T-helper 2 cell (primary cell): Measurements from ENCODE around the gene PIKFYVE.
"Not testable (repeated sequence)": the region's sequence is repeated elsewhere in the genome, so short reads cannot be mapped to it uniquely, and the experiment has no call there.

Experiments used
- DNase-seq, 5 experiments: peaks; one replicate each; pipeline versions ENCODE4 v3.0.0 to v3.0.0-alpha.2; 2012 to 2022
- total RNA-seq, 2 donors: gene quantifications; one replicate each; lab custom pipeline; 2026; lab: John Stamatoyannopoulos, UW

Gene PIKFYVE, protein sequence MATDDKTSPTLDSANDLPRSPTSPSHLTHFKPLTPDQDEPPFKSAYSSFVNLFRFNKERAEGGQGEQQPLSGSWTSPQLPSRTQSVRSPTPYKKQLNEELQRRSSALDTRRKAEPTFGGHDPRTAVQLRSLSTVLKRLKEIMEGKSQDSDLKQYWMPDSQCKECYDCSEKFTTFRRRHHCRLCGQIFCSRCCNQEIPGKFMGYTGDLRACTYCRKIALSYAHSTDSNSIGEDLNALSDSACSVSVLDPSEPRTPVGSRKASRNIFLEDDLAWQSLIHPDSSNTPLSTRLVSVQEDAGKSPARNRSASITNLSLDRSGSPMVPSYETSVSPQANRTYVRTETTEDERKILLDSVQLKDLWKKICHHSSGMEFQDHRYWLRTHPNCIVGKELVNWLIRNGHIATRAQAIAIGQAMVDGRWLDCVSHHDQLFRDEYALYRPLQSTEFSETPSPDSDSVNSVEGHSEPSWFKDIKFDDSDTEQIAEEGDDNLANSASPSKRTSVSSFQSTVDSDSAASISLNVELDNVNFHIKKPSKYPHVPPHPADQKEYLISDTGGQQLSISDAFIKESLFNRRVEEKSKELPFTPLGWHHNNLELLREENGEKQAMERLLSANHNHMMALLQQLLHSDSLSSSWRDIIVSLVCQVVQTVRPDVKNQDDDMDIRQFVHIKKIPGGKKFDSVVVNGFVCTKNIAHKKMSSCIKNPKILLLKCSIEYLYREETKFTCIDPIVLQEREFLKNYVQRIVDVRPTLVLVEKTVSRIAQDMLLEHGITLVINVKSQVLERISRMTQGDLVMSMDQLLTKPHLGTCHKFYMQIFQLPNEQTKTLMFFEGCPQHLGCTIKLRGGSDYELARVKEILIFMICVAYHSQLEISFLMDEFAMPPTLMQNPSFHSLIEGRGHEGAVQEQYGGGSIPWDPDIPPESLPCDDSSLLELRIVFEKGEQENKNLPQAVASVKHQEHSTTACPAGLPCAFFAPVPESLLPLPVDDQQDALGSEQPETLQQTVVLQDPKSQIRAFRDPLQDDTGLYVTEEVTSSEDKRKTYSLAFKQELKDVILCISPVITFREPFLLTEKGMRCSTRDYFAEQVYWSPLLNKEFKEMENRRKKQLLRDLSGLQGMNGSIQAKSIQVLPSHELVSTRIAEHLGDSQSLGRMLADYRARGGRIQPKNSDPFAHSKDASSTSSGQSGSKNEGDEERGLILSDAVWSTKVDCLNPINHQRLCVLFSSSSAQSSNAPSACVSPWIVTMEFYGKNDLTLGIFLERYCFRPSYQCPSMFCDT (N-terminal part only)
- total RNA-seq = 123 to 124 reads per million in 2 donors

DNA sequence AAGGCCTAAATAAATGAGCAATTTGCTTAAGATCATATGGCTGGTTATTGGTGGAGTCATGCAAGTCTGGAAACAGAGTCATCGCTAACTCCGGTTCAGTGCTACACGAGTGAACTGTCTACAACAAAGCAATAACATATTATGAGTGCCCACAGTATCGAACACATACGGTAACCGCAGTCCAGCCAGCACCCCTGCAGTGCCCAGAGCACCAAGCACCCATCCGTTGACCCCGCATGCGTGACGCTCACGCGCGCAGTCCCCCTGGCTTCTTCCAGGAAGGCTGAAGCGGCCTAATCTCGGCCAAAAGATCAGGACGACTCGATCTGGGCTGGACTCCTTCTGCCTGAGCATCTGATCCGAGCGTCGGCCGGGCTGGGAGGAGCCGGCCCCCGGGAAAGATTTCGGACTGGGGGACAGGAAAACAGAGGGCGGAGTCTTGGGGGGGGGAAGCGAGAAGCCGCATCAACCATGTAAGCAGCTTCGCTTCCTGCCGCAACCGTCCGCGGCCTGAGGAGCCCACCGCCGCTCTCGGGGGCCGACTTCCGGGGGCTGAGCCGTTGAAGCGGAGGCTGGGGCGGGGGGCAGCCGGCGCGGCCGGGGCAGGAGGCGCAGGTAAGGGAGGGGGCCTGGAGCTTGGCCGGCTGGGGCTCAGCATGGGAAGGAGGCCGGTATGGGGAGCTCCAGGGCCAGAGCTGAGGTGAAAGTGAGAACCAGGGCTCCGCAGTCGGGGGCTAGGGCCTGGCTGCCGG is at the start of gene PIKFYVE:
Gene PIKFYVE, plus strand, starts transcription at position 455 of the 752 bp plus-strand sequence. CDS start 5,265 bp downstream, outside the sequence.
- DNase-seq = peak; percentile 64 to 98 (median 79)

DNA sequence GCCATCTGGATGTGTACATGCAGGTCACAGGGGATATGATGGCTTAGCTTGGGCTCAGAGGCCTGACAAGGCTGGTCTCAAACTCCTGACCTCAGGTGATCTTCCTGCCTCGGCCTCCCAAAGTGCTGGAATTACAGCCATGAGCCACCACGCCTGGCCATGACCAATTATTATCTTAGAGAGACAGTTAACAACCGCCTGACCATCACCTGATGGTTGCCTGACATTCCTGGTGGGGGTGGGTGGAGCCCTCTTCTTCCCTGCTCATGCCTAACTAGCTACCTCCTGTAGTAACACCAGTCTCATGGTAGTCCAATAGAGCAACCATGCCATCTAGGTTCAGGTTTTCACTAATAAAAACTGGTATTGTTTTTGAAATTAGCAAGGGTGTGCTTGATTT is 44.2 kb upstream of the PIKFYVE start:
- DNase-seq = not testable (repeated sequence)

DNA sequence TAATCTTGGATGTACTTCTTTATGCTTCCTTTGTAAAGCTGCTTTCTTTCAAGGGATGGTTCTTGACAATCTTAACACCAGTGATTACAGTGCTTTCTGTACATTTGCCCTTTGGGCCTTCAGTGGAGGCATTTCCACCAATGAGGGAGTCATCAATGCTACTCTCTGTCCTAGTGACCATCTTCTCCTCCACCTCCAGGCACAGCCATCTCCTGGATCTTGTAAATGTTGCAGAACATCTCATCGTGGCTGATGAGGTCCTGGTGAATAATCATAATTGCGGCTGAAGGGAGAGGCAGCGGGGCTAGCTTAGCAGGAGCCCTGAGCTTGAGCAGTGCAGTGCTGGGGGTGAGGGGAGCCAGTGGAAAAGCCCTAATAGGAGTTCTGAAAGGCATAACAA is 43.7 kb upstream of the PIKFYVE start:
- no peak for DNase-seq

DNA sequence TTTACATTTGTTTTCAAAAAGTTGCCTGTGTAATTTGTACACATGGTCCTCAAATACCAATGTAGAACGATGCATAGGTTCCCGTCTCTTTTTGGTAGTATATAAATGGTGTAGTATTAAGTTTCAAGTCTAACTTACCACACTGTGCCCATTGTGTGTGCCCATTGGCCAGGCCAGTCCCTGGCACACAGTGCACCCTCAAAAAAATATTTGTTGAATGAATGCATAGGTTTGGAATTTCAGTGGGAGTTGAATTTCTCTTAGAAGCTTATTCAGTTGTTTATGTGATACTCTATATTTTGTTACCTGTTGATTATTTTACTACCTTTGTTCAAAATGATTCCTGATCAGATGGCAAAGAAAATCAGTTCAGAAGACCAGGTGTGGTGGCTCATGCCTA is 41.3 kb upstream of the PIKFYVE start:
- no peak for DNase-seq

DNA sequence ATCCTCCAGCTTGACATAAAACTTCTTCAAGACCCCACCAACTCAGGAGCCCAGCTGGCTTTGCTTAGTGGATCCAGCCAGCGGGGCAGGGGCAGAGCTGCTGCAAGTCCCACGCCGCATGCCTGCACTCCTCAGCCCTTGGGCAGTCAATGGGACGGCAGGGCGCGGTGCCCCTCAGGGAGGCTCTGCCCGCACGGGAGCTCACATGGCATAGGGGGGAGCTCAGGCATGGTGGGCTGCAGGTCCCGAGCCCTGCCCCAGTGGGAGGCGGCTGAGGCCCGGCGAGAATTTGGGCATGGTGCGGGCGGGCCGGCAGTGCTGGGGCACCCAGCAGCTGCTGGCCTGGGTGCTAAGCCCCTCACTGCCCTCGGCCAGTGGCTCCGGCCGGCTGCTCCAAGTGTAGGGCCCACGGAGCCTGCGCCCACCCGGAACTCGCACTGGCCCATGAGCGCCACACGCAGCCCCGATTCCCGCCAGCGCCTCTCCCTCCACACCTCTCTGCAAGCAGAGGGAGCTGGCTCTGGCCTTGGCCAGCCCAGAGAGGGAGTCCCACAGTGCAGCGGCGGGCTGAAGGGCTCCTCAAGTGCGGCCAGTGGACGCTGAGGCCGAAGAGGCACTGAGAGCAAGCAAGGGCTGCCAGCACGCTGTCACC is 38.3 kb upstream of the PIKFYVE start:
- no peak for DNase-seq

DNA sequence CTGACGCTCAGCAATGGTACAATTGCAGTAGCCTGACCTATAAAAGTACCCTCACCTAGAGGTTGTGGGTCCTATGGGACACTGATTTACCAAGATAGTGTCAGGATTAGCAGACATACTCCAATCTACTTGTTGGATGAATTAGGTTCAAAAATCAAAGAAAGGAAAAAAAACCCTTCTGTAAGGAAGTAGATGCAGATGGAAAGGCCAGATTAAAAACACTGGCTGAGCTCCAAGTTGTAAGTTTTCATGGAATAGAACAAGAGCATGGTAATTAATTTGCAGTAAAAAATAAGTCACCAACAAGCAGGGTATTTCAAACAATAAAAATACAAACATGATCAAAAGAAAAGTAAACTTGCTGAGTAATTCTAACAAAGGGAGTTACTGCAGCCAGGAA is 37.6 kb upstream of the PIKFYVE start:
- no peak for DNase-seq

DNA sequence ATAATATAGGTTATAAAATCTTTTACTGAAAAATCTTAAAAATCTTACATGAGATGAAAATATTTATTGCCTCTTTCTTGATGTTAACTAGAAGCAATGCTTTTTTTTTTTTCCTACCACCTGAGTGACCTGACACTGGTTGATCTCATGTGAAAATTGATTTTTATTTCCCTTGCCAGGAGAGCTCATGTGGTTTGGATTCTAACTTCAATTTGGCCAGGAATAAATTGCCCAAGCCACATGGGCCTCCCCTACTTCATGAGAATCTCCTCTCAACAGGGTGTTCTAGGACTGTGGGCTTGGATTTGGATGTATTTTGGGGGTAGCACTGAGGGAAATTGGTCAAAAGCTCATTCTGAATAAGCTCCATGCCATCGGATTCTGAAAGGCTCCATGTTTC is 31.3 kb upstream of the PIKFYVE start:
- DNase-seq = no peak

DNA sequence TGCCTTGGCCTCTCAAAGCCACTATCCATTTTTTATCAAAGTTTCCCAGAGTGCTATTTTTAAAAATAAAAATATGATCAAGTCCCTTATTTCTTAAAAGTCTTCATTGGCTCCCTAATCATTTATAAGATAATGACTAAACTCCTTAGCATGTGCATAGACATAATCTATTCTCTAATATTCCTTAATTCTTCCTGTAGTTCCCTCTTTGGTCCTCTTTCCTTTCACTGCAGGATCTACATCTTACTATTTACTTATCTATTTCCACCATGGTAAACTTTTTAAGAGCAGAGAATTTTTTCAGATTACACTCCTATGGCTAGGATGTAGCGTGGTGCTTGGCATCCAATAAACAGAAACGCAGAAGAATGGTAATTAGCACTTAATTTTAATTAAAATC is 30.2 kb upstream of the PIKFYVE start:
- DNase-seq = no peak

DNA sequence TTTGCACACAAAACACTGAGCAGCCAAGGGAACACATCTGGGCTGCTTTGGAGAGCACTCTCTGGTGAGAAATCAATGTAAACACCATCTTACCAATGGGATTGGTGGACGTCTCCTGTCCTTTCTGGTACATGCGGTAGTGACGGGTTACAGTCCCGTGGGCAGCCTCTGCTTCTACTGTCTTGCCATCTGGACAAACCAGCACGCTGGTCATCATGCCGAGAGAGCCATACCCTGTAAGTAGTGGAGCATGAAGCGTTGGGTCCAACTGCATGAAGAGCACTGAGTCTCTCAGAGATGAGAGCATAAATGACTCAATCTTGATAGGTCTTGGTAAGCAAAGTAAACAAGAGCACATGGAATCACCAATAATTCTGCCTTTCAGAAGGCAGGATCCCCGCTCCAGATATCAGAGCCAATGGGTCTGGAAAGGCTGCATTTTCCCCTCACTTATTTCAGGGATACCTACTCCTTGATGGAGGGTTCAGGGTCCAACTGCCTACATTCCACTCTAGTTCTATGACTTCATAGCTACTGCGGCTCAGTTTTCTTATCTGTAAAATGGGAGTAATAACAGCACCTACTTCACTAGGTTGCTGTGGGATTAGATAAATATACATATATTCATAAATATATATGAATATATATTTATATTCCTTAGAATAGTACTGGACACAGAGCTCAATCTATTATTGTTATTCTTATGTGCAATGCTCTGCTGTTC is 26.1 kb upstream of the PIKFYVE start:
- no peak for DNase-seq

DNA sequence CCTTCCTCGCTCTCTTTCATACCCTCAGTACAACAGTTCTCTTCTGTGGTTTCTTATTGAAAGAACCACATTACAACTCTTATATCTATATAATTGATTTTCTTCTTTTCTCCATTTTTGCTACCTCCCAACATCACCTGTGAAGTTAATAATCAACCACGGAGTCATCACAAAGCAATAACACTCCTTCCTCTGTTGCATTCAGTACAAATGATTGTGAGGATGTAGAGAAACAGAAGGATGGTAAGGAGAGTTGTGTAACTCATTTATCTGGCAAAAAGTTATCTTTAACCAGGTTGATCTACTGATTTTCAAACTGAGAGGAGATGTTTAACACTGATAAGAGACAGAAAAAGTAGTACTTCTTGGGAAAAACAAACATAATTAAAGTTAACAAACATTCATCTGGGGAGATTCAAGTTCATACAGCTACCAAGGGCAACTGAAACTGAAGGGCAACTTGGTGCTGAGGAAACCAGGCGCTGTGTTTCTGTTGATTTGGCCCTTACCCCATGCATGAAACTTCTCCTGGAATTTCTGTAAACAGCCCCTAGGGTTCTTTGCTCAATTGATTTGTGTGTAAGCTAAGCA is 25.3 kb upstream of the PIKFYVE start:
- no peak for DNase-seq

DNA sequence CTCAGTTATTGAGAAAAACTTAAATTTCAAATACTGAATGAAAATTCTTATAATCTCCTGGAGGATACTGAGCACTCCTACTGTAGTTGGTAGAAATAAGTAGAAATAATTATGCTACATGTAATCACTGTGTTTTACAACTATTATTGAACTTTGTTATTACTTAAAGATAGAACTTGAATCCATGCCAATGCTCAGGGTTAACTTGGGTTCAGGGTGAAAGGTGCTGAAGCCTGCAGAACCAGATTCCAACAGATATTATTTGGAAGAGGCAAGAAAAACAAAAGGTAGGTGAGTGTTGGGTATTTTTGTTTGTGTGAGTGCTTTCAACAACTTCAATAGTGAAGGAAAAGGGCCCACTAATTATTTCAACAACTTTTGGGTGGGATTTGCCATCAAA is 21.6 kb upstream of the PIKFYVE start:
- DNase-seq = no peak

DNA sequence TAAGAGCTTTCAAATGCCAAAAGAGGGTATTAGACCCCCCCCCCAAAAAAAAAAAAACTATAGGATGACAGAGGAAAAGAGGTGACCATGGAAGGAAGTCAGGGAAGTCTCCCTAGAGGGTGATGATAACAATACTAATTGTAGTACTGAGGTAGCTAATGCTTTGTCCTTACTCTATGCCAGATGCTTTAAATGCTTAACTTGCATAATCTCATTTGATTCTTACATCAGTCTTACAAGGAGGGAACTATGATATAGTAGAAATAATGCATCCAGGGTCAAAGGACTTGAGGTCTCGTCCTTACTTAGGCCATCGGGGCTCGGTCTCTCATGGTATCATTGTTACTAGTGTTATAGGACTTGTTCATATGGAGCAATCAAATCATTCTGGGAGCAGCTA is 20.3 kb upstream of the PIKFYVE start:
- no peak for DNase-seq

DNA sequence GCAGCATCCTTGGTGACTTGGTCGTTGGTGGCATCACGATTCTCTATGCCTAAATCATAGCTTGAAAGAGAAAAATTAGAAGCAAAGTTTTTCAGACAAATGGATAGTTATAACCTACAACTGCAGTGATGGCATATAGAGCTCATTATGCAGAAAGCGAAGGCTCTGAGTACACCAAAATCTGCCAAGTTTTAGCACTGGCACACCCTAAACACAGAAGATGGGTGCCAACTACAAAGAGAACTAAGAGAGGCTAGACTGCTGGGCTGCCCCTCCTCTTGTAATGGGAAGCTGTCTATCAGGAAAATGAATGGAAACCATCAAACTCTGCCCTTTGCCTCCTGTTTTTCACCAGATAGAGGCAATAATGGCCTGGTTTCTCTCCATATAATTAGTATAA is 17.5 kb upstream of the PIKFYVE start:
- DNase-seq = no peak

DNA sequence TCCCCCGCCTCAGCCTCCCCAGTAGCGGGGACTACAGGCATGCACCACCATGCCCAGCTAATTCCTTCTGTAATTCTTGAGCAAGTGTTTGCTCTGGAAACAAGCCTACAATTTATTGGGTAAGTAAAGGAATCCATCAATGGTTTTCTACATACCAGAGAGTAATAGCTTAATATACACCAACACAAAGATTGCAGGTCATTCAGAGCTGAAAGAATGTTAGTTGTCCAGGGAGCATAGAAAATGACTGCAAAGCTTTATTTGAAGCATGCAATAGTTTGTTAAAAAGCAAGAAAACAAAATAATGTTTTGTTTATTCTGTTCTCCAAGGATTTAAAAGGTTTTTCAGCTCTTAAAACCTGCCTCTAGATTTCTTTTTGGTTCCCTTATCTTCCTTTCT is 16.8 kb upstream of the PIKFYVE start:
- no peak for DNase-seq

DNA sequence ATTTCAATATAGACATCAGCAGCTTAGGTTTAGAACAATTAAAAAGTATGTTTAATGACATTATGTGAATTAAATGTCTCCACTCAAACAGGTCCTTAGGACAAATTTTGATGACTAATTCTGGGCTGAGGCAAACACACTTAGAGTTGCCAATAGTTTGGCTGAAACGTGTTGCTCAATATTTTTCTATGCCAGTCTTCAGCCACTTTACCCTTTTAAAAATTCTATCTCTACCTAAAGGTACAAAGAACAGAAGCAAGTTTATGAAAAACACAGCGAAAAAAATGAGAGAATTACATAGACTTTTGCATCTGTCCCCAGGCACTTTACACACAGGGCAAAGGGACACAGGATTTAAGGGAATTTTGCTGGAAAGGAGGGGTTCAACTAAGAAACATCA is 15.7 kb upstream of the PIKFYVE start:
- DNase-seq = no peak

DNA sequence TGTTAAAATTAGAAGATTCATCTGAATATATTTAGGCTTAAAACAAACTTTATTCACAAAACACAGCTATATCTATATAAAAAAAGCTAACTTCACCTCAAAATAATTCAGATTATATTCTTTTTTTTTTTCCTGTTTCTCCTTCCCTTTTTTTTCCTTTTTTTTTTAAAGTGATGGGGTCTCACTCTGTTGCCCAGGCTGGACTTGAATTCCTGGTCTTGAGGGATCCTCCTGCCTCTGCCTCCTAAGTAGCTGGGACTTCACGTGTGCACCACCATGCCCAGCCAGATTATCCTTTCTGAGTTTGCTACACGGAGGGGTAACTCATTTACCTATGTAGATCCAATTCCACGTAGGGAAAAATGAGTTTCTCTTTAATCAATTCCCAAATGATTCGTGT is 15.0 kb upstream of the PIKFYVE start:
- DNase-seq = no peak

DNA sequence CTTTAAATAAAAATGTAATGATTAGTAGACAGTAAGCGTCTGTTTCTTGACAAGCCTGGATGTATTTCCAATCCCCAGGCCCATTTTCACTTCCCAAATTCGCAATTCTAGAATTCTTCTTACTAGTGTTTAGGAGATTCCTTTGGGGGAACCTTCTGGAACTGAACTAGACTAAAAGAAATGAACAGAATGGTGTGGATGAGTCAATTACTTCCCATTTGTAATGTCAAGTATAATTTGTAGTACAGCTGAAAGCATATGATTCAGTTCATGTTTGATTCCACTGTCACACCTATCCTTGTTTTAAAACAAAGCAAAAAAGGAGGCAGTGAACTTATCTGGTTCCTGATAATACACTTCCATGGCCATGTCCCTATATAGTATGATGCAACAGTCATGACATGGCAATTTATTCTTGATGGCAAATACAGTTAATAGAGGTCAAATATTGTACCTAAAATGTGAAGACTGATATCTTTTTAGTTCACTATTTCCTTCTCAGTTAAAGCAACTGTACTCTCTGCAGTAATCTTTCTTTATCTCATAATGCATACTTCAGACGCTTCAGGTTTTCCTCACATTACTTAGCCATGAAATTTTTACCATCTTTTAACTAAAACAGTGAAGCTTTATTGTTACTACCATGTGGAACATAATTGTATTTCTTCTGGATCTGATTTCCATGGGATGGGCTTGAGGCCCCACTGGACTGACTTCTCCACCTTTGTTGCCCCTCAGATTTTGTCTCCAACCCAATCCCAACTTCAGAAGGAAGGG is 13.2 kb upstream of the PIKFYVE start:
- no peak for DNase-seq

DNA sequence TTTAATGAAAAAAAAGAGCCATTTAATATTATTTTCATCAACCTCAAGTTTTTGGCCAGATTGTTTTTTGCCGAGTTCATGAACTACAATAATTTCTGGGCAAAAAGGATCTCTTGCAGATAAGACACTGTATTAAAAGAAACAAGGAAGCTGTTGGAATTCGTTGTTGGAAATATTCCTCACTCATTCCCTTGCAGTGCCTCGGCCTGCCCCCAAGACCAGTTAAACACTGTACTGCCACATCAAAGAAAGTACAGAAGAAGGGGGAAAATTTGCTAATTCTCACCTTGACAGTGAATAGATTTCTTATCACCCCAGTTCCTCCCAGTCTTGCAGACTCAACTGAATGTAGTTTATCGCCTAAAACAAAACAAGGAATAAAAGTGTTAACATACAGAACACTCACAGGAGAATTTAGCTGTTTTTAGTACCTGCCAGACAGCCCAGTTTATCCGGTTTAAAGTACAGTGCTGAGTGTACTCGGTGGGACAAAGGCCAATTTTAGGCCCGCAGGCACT is 12.4 kb upstream of the PIKFYVE start:
- no peak for DNase-seq

DNA sequence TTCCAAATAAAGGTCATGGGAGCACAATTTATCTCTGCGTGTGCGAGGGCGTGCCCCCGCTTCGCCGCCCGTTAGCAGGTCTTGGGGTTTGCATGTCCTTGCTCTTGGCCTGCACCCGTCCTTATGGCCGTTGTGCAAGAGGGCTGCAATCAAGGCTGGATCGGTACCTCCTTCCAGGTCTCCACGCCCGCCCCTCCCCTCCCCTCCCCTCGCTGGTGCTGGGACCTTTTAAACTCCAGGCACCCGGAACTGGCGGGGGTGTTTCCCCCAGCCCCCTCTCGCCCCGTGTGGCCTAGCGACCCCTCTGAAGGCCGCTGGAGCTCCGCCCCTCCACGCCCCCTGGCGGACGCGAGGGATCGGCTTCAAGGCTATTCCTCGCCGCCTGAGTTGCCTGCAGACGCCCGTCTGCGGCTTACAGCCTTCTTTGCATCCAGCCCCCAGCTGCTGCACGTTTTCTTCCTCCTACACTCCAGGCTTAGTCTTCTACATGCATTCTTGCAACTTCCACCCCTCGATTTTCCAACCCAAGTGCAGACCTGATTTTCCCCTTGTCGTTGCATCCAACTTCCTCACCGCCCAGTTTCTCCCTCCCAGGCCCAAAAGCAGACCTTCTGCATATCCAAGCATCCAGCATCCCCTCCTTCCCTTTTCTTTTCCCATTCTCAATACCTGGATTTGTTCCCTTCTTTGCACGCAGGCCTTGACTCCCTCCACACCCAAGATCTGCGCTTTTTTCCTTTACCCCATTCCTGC is 11.8 kb upstream of the PIKFYVE start:
- peak; percentile 67 to 85 (median 73) for DNase-seq
